Stimulated activated CD4-positive, alpha-beta T cell treated with anti-CD3 and anti-CD28 coated beads, TNF-alpha, amount 100 ng/mL, for 1 hour (primary cell): Measurements from ENCODE around the gene AKTIP.
A peak's percentile ranks its signal among the peaks of the same experiment; 100 is the strongest.
"Not testable (repeated sequence)": the region's sequence is repeated elsewhere in the genome, so short reads cannot be mapped to it uniquely, and the experiment has no call there.

Experiments used
- DNase-seq, 3 donors: peaks; one replicate each; pipeline ENCODE4 v3.0.0-alpha.2; 2020; ENCODE audit warnings: low read depth in 3 of 3, low spot score in 1 of 3

AKTIP gene

GRCh38 chr16:53502331-53503269 lies at the start of gene AKTIP:
AKTIP (minus strand) TSS chr16:53503209; CDS start chr16:53500259, 2,950 bp downstream.
- peak in 1 of 3 donors; percentile 51 for DNase-seq

DNA sequence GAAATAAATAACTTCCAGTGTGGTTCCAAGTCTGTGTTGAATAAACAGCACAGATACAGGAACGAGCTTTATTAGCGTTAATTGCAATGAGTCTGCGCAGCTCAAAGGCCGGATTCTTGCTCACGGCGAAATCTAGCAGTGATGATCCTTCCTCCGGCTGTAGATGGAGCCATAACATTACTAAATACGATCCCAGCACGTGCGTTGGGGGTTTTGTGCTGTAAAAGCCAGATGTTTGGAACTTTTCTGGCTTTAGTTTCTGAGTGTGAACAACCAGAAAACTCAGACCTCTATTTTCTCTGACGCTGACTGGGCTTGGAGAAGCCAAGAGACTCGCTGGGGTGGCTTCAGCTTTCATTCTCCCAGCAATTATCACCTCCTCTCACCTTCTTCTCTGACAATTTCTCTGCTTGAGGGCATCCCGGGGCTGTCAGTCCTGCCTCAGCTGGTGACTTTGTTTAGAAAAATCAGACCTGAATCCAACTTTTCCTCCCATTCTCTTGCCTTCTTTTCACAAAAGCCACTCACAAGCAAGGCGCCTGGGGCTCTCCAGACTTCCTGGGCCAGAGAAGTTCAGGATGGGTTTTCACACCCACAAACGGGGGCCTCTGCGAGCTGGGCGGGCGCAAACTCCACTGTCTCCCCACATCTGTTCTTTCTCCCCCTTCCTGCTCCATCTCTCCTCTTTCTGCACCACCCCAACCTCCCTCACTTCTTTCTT lies 47.1 kb upstream of the AKTIP start:
- peak; percentile 2 to 28 (median 16) for DNase-seq

DNA sequence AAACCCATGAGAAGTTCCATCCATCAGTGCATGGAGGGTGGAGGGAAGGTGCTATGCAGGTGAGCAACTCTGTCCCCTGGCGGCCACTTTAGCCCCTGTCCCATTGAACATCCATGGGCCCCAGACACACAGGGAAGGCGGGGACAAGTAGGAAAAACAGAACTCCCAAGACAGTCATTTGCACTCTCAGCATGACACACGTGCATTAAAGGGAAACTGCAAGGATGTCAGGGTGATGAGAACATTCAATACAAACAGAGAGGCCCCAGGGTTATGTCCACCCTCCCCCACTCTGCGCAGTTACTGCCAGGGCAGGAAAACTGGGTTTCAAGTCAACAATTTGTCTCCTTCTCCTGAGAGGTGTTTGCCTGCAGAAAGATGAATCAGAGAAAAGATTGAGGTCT lies 44.0 kb upstream of the AKTIP start:
- DNase-seq, result no peak

DNA sequence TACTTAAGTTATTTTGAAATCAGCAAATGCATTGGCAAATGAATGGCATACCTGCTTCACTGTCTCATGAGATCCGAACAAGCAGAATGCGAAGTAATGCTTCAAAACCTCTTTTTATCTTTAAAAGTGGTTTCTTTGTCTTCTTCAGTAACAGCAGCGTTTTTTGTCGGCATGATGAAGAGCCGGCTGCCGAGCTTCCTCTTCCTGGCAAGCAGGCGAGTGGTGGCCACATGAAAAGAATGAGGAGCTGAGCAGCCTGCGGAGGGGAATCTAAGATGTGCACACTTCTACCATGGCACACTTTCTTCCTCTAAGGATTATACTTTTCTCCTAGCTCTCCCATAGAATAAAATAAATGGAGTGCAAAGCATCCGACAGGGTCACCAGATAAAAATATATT lies 42.4 kb upstream of the AKTIP start:
- DNase-seq, result peak in 2 of 3 donors; percentile 10 to 24

DNA sequence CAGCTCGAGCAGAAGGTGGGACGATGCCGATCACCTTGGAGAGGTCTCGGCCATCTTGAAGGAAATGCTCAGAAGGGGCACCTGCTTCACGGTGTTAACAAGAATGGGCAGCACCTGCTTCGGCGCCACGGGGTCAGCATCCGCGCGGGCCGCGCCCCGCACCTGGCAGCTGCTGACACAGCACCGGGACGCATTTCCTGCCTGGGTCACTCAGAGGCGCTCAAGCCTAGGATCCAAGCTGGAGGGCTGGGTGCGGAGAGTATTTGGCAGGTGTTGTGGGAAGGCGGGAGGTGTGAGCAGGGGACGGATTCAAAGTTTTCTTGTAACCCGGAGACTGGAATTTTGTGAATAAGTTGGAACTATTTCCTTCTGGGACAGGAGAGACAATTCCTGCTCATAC lies 39.3 kb upstream of the AKTIP start:
- no peak for DNase-seq

GRCh38 chr16:53541326-53541725 lies 38.3 kb upstream of the AKTIP start:
- DNase-seq, result no peak

GRCh38 chr16:53539759-53540718 lies 37.0 kb upstream of the AKTIP start:
- DNase-seq, result not testable (repeated sequence)

DNA sequence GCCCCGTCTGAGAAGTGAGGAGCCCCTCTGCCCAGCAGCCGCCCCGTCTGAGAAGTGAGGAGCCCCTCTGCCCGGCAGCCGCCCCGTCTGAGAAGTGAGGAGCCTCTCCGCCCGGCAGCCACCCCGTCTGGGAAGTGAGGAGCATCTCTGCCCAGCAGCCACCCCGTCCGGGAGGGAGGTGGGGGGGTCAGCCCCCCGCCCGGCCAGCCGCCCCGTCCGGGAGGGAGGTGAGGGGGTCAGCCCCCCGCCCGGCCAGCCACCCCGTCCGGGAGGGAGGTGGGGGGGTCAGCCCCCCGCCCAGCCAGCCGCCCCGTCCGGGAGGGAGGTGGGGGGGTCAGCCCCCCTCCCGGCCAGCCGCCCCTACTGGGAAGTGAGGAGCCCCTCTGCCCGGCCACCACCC lies 36.3 kb upstream of the AKTIP start:
- DNase-seq, result not testable (repeated sequence)

DNA sequence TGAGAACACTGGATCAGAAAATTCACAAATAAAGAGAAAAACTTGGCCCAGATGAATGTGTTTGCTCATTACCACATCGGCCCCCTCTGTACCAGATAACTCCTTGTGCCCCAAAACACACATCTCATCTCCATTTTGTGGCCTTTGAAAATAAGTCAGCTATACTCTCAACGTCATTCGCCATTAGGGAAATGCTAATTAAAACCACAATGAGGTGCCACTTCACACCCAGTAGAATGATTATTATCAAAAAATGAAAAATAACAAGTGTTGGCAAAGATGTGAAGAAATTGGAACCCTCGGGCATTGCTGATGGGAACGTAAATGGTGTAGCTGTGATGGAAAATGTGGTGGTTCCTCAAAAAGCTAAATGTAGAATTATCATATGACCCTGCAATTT lies 34.6 kb upstream of the AKTIP start:
- DNase-seq, result no peak

DNA sequence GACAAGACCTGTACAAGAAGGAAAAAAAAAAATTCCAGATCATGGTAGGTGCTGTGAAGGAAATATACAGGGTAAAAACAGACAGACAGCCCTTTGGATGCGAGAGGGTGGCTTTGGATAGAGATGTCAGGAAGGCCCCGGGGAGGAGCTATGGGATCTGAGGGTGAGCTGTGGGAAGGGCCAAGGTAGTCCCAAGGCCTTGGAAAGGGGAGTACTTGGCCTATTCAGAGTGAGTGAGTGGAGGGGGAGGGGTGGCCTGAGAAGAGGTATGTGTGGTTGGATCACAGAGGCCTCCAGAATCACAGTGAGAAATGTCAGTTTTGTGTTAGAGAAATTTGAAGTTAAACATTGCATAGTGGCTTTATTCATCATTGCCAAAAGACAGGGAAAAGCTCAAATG lies 31.2 kb upstream of the AKTIP start:
- no peak for DNase-seq

GRCh38 chr16:53530741-53531140 lies 27.7 kb upstream of the AKTIP start:
- DNase-seq, result no peak

DNA sequence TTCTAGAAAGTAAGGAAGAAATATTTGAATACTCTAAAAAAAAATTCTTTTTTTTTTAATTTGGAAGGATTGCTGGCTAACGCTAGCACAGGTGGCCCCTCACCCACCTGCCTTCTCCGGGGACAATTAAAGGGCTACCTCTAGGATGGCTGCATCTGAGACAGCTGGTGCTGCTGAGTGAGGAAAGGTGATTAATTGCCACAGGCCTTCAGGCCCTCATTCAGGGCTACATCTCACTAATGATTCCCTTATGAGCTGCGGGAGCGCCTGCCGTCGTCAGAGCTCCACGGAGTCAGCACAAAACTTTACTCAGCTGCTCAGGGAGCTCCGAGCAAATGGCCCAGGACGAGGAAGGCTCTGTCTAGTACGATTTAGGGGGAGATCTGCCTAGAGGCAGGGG lies 27.0 kb upstream of the AKTIP start:
- DNase-seq, result no peak

- no peak for DNase-seq
These were observed 26.5 kb upstream of the AKTIP start for GRCh38 chr16:53529513-53529912.

DNA sequence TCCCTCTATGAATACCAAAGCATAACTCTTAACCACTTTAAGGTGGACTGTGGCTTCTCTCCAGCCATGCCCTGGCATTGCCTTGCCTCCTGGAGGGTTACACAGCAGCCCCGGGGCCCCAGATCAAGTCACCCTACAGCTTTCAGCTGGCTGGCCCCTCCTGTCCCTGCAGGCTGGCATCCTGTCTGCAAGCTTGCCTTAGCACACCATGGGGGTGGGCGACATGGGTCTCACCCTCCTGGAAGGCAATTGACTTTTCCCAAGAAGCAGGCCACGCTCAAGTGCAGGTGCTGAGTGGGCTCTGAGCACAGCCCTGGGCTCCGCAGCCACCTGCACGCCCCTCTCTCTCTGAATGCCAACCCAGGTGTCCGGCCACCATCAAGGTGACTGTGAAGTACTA lies 25.8 kb upstream of the AKTIP start:
- DNase-seq, result no peak

DNA sequence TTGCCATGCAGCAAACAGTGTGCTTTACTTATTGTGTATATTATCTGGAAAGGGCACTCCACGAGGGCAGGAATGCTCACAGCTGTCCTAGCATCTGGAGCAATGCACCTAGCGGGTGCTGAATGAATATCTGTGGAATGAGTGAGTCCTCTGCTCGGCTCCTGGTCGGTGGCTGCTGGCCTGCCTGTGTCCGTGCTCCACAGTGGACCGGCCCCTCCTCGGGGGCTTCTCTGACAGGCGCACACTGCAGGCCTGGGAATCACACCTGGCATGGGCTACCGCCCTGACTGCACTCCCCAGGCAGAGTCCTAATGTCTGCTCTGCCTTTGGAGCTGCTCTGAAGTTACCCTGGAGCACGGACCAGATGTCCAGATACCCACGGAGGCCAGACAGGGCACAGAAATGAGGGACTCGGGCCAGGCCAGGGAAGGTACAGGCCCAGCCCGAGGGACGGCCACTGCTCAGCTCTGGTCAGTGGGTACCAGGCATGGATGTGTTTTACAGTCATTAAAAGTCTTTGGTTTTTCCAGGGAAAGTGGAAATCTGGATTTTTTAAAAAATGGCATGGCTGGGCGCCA lies 21.1 kb upstream of the AKTIP start:
- no peak for DNase-seq

GRCh38 chr16:53523126-53523804 lies 20.3 kb upstream of the AKTIP start:
- DNase-seq, result no peak

GRCh38 chr16:53519417-53520091 lies 16.5 kb upstream of the AKTIP start:
- no peak for DNase-seq

DNA sequence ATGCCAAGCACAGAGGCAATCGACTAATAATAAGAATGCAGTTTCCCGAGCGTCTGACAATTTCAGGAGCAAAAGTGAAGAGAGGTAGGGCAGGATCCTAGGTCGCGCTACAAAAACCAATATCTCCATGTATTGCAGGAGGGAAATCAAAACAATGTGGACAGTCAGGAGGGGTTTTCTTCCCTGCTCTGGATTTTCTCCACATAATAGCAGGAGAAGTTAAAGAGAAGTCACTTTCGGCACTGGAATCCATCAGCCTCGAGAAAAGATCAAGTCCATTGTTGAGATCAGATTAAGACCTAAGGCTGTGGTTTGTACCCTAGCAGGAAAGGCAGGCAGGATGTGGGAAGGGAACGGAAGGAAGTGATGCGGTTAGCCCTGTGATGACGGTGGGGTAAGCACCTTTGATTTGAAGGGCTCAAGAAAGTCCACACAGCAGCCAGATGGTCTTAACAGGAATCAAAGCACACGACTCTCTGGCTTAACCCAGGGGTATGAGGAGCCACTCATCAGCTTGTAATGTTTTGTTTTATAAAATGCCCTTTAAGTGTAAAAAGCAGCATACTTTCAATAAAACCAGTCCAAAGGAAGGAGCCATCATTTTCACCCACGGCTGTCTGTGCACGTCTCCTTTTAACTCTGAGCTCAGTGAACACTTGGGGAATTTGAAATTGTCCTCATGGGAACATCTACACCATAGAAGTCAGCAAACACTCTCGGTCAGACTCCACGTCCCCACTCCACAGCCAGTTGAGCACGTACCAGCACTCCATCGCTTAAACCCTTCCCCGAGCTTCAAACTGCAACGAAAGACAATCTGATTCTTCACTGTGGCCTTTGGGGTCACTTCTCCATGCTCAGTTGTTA lies 15.8 kb upstream of the AKTIP start:
- DNase-seq, result peak in 2 of 3 donors; percentile 36 to 47

GRCh38 chr16:53517851-53518250 lies 14.8 kb upstream of the AKTIP start:
- DNase-seq, result no peak
